AG20443 (cell line): Measurements from ENCODE around the gene CHD8.
"Not testable (repeated sequence)": the region's sequence is repeated elsewhere in the genome, so short reads cannot be mapped to it uniquely, and the experiment has no call there.

ENCODE experiments used
- DNase-seq: peaks from one replicate; pipeline ENCODE4 v3.0.0; 2012; ENCODE audit warnings: low spot score, mixed read lengths

The CHD8 gene

DNA sequence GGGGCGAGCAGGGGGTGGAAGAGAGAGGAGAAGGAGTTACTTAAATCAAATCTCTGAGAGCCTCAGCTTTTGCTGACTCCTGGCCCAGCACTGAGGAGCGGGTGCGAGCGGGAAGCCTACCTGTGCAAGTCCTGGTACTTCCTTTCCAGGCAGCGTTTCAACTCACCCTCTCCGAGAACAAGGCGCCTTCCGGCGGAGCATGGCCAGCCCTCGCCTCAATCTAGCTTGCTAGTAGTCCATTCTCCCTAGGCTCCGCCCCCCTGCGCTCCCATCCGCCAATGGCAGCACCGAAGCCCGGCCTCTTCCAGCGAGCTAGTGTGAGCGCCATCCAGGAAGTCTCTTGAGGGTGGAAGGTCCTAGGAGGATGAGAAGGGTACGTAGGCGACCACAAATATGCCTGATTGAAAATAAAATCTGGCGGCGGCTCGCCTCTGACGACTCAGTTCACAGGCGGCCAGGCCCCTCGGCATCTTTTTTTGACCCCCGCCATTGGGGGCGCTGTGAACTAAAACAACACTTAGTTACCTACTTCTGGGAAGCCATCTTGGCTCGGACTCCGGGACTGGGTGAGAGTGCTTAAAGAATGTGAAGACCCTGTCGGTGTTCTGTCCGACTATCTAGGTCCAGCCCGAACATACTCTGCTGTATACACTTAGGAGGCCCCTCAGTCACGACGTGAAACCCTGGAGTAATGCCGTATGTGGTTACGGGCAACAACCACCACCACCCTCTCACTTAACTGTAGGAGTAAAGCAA, at the start of gene CHD8:
CHD8 (minus strand) TSS at position 212 of the 756 bp plus-strand sequence. CDS start 24,480 bp downstream, outside the sequence.
- DNase-seq = peak; percentile 99

- no peak for DNase-seq
Observed at GRCh38 chr14:21505012-21505553, 49.2 kb upstream of the CHD8 start.

- no peak for DNase-seq
Observed at GRCh38 chr14:21503376-21503775, 47.5 kb upstream of the CHD8 start.

- DNase-seq = no peak
Observed at GRCh38 chr14:21501568-21501967, 45.6 kb upstream of the CHD8 start.

GRCh38 chr14:21498540-21499526, 42.9 kb upstream of the CHD8 start:
- DNase-seq = peak; percentile 50

DNA sequence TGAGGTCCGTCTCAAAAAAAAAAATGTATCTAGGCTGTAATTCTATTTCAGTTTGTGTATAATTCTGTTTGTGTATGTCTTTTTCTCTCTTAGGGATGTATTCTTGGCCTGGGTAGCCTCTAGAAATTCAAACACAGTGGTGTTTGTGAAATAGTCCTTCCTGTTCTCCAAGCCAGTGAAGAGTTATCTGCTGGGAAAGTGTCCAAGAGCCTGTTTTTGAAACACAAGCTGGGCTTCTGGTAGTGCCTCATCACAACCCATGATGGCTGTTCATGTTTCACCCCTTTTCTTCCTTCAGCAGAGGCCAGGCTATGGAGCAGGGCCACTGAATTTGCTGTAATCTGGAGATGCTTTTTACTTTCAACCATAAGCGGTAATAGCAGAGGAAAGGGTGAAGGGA, 40.5 kb upstream of the CHD8 start:
- DNase-seq = no peak

GRCh38 chr14:21494902-21495762, 39.2 kb upstream of the CHD8 start:
- no peak for DNase-seq

DNA sequence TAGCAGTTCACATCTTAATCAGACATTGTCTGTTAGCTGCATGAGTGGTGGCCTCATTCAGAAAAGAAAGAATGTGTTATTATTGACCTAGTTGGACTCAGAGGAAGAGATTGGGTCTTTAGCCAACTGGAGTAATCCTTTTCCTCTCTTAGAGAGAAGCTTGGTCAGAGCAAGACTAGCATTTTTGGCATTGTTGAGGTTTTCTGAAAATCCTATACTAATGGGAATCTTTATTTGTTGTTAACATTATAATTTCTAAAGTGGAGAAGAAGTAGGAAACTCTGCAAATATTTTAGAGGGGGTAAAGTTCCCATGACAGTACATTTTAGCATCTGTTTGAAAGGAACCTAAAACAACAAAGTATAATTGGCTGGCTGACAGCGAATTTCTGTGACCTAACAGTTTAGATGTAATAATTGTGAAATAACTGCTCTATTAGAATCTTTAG, 30.7 kb upstream of the CHD8 start:
- DNase-seq = peak; percentile 68

- DNase-seq = peak; percentile 95
Observed at GRCh38 chr14:21476925-21477681, 21.2 kb upstream of the CHD8 start, which contains the start of the genes RAB2B and TOX4. TSS of gene RAB2B (minus strand) at chr14:21476959. CDS start at chr14:21476872, 87 bp downstream. TSS of gene TOX4 (plus strand) at chr14:21477195. CDS start at chr14:21477279, 84 bp downstream.

GRCh38 chr14:21476523-21476924, 20.6 kb upstream of the CHD8 start:
- peak; percentile 87 for DNase-seq

GRCh38 chr14:21475767-21476522, 20.0 kb upstream of the CHD8 start:
- DNase-seq = no peak

GRCh38 chr14:21467616-21468015, 11.7 kb upstream of the CHD8 start:
- no peak for DNase-seq

DNA sequence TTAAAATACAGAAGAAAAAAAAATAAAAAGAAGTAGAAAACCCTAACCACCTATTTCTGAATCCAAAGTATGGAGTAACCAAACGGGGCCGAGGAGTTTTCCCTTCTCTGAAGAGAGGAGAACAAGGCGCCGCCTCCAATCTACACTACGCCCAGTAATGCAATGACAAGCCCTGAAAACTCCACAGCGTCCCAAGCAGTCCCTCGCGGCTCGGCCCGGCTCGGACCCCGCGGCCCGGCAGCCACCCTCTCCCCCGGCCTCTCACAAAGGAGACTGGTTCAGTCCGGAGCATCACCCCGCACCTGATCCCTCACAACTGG, 371 bp downstream of the CHD8 start:
- DNase-seq = peak; percentile 51

GRCh38 chr14:21454843-21455544, 929 bp downstream of the CHD8 start:
- peak; percentile 9 for DNase-seq

DNA sequence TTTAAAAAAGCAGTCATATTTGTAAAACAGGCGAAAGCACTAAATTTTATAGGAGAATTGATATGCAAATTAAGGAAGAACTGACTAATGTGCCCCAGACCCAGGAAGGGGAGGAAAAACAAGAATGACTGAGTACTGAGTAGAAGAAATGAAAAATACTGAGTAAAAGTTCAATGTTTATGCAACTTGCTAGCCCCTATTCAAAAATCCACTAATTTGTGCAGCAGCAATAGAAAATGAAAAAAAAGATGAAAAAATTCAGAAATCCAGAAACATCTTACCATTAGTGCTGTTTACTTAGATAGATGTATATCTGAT, 6.1 kb downstream of the CHD8 start:
- DNase-seq = no peak

DNA sequence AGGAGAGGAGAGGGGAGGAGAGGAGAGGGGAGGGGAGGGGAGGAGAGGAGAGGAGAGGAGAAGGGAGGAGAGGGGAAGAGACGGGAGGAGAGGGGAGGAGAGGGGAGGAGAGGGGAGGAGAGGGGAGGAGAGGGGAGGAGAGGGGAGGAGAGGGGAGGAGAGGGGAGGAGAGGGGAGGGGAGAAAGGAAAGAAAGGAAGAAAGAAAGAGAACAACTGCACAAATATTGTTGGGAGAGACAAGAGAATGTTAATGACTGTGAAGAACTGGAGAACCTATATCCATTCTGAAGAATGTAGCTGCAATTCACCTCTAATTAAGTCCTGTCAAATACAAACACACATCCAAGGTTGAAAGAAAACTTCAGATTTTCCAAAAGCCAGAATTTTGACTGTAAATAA, 13.3 kb downstream of the CHD8 start:
- not testable (repeated sequence) for DNase-seq

DNA sequence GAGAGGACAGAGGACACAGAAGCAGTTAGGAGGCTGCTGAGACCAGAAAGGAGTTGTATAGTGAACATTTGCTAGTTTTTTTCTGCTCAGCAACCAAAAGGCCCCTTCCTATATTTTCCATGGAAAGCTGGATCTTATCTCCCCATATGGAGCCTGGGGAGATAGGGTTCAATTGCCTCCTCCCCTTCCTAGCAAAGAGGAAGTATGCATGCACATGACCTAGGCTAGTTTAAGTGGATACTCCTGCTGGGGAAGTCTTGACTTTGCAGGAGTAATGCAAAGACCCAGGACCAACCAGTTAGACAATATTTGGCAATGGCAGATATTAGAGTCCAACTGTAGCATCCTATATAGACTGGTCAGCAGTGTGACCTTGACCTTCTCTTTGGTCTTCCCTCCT, 15.1 kb downstream of the CHD8 start:
- DNase-seq = no peak

DNA sequence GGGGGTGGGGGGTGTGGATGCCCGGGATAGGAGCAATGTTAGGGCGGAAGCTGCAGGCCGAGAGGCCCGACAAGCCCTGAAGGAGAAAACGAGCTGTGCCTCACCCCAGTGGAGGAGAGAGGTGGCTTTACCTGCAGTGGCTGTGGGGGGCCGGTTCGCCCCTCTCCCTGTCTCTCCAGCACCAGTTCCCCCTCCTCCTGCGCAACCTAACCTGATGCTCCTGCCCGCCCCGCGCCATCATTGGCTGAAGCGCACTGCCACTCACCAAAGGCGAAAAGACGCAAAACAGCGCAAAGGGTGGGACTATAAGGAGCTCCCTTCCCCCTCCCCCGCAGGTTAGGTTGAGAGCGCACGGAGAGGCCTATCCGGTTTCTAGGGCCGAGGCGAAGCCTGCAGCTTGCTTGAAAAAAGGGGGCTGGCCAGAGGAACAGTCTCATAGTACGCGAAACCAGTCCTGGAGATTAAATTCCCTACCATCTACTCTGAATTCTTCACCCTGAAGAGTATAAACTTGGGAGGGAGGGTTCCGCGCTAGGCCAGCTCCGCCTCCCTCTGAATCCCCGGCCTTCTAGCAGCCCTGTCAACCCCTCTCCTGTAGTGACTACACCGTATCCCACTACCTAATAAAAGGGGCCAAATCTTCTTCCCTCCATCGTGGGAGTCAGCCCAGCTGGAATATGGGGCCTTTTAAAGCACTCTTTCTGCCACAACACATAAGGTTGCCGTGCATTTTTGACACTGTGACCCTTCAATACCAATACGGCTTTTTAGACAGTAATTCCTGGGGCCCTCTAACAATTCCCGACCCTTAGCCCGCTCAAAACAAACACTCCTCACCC, 18.6 kb downstream of the CHD8 start:
- peak; percentile 98 for DNase-seq
